Sciatic nerve (tissue), 2 donors: Measurements from ENCODE around the gene IMMP2L. TPM values are rescaled to one million over a fixed set of nuclear protein-coding genes. Genes with fewer than 3 reads are reported as not detected.
A peak's percentile ranks its signal among the peaks of the same experiment; 100 is the strongest.
"Not testable (repeated sequence)": the region's sequence is repeated elsewhere in the genome, so short reads cannot be mapped to it uniquely, and the experiment has no call there.

Source experiments
- ATAC-seq: fragments of 200-7000 bp; cut with Tn5 transposase; one replicate; pipeline ENCODE4 v1.9.1; 2020; ENCODE audit warnings: mild to moderate bottlenecking, moderate library complexity
- DNase-seq: peaks from one replicate; pipeline ENCODE4 v3.0.0-alpha.2; 2020; ENCODE audit warnings: low spot score
- intact Hi-C: fragments of 100-400 bp; cut with DNase I; formaldehyde crosslinking; loops from one replicate; pipeline ENCODE4 v1.14.2; 2022
- total RNA-seq: library from RNA; stranded (reverse); fragmentation: NEBNext Ultra II Directional; extraction: Animal tissue kit (Norgen Biotek cat#: 25700); gene quantifications from one replicate; pipeline ENCODE4 v1.2.1, GENCODE V29; 2021
- donor health status: DM: no; HTN: no; CAD: no.
- donor health status: DM: no; HTN: no; CAD: no.

Gene IMMP2L
- total RNA-seq, 1 donor from 2014 or later: 33.6 TPM

DNA sequence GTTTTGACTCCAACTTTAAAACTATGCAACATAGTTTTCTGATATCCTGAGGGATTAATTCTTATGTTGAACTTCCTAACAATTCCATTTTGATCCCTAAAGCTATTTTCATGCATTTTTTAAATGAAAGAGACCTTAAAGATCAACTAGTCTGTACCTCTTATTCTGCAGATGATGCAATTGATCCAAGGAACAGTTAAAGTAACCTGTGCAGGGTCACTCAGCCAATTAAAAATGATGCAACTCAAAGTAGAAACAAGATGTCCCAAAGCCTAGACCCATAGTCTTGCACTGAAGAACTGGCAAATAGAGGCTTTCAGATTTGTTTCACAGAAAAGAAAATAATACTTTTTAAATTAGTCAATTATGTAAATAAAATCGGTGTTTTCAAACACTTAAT lies 86.3 kb downstream of the IMMP2L start:
- DNase-seq: no peak
- intact Hi-C loops: no loop called here
- ATAC-seq: peak; percentile 60

GRCh38 chr7:111475419-111475748 lies 86.9 kb downstream of the IMMP2L start:
- DNase-seq: no peak
- ATAC-seq: no peak
- intact Hi-C loops: no loop called here

- ATAC-seq (no peak), DNase-seq (no peak)
- intact Hi-C loops: no loop called here
Measured at GRCh38 chr7:111474723-111475418, 87.4 kb downstream of the IMMP2L start.

DNA sequence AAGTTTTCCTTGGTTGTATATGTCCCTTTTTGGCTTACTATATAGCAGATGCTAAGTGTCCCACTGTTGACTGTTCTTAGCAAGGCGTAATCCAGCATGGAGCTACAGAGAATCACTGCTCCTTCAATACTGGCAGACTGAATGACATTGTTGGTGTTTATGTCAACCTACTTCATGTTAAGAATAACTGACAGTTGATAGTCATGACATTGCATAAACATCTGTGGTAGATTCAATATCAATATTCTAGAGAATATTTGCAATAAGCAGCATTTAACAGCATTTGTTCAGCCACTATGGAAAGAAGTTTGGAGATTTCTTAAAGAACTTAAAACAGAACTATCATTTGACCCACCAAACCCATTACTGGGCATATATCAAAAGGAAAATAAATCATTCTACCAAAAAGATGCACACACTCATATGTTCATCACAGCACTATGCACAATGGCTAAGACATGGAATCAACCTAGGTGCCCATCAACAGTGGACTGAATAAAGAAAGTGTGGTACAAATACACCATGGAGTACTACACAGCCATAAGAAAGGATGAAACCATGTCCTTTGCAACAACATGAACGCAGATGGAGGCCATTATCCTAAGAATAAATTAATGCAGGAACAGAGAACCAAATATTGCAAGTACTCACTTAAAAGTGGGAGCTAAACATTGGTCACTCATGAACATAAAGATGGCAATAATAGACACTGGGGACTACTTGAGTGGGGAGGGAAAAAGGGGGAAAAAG lies 88.7 kb downstream of the IMMP2L start:
- DNase-seq: no peak
- intact Hi-C loops: no loop called here
- ATAC-seq: no peak

GRCh38 chr7:111470998-111471397 lies 91.3 kb downstream of the IMMP2L start:
- DNase-seq (no peak), ATAC-seq (no peak)
- intact Hi-C loops: no loop called here

GRCh38 chr7:111469894-111470293 lies 92.4 kb downstream of the IMMP2L start:
- ATAC-seq, DNase-seq, intact Hi-C loops: not testable (repeated sequence)

GRCh38 chr7:111465774-111466173 lies 96.5 kb downstream of the IMMP2L start:
- DNase-seq, ATAC-seq, intact Hi-C loops: not testable (repeated sequence)

DNA sequence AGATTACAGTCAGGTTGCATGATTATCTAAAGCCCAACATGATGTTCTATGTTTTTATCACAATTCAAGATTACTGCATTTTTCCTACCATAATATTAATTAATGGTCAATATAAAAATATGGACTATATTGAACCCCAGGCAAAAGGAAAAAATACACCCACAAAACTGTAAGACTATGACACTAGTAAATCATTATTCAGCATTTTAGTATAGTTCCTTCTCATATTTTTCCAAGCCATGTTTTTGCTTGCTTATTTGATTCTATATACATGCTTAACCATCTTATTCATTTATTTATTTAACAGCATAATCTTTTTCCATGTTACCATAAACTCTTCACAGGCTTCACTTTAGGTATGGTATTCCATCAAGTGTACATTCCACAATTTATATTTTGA lies 101.6 kb downstream of the IMMP2L start:
- ATAC-seq: no peak
- intact Hi-C loops: no loop called here
- DNase-seq: no peak

DNA sequence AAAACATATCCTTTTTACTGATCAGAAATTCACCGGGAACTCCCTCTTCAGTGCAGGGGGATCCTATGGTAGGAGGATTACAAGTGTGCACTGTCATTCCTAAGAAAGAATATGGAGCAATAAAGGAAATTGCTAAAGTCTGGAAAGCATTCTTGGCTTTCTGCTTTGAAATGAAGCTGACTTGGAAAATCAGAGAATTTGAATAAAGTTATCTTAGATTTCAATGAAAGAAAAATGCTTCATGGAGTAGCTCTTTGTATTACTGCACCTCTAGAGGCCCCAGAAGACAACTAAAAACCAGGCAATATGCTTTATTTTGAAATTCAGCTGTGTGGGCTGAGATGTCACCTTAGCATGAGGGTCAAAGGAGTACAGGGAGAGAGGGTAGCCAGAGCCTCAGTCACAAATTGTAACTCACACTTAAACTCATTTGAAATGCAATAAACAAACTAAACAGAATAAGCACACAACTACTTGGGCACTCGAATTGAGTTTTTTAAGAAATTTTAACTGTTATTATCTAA lies 102.5 kb downstream of the IMMP2L start:
- ATAC-seq (no peak), DNase-seq (no peak)
- intact Hi-C loops: no loop called here

DNA sequence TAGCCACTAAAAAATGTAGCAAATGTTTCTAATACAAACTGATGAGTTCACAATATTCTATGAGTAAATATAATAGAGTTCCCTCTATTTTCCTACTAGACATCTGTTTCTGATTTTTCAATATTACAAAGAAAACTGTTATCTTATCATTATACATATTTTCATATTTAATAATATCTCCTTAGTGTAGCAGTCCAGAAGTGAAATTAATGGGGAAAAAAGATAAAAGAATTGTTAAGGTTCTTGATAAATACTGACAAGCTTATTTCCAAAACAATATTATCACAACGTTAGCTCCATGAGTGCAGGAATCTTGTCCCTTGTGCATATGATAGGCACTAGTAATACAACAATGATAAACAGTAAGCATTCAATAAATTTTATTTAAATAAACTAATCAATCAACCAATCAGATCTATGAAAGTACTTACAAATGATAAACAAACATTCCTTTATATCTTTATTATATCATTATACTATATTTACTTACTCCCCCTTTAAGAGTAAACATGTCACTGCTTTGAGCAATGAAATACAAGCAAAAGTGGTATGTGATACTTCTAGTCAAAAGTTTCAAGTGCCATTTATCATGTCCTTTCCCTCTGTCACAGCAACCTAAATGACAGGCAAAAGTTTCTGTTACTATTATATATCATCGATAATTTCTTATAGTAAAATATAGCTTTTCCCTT lies 103.1 kb downstream of the IMMP2L start:
- intact Hi-C loops: no loop called here
- no peak for DNase-seq

GRCh38 chr7:111450705-111451104 lies 111.6 kb downstream of the IMMP2L start:
- ATAC-seq, DNase-seq, intact Hi-C loops: not testable (repeated sequence)

More for the DNA sequence above, 103.1 kb downstream of the IMMP2L start:
- no peak for ATAC-seq

- ATAC-seq, intact Hi-C loops: not testable (repeated sequence)
Measured at GRCh38 chr7:111447502-111447901, 114.8 kb downstream of the IMMP2L start.

DNA sequence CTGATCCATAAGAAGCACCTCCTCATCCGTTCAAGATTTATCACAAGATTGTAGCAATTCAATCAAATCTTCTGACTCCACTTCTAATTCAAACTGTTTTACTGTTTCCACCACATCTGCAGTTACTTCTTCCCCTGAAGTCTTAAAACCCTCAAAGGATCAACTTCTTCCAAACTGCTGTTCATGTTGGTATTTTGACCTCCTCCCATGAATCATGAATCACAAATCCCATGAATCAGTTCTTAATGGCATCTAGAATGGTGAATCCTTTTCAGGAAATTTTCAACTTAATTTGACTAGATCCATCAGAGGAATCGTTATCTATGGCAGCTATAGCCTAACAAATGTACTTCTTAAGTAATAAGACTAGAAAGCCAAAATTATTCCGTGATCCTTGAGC lies 122.3 kb downstream of the IMMP2L start:
- intact Hi-C loops: no loop called here
- DNase-seq (no peak), ATAC-seq (no peak)

More at GRCh38 chr7:111447502-111447901, 114.8 kb downstream of the IMMP2L start:
- not testable (repeated sequence) for DNase-seq

- DNase-seq (no peak), ATAC-seq (no peak)
- intact Hi-C loops: no loop called here
Measured at GRCh38 chr7:111438369-111439289, 123.7 kb downstream of the IMMP2L start.

DNA sequence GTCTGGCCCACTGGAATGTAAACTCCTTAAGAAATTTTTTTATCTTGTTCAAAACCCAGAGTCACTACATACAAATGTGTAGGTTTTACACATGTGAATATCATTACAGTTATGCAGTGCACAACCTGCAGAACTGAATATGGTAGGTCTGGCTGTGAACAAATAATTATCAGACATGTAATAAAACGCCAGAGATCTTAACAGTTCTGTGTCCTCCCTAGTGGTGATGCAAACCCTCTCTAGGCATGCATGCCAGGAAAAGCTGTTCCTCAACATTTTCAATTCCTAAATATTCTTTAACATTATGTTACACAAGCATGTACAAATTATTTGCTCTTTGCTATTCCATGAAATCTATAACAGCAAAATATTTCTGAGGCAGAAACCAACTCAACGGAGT lies 124.6 kb downstream of the IMMP2L start:
- DNase-seq (no peak), ATAC-seq (no peak)
- intact Hi-C loops: no loop called here

GRCh38 chr7:111436608-111437007 lies 125.7 kb downstream of the IMMP2L start:
- no peak for ATAC-seq
- DNase-seq: no peak
- intact Hi-C loops: no loop called here

DNA sequence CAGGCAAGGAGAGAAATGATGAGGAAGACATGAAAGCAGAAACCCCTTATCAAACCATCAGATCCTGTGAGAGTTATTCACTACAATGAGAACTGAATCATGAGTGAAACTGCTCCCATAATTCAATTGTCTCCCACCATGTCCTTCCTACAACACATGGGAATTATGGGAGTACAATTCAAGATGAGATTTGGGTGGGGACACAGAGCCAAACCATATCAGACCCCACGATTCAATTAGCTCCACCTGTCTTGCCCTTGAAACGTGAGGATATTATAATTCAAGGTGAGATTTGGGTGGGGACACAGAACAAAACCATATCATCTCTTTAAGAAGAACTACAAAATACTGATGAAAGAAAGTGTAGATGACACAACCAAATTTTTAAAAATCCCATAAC lies 128.9 kb downstream of the IMMP2L start:
- DNase-seq: no peak
- no peak for ATAC-seq
- intact Hi-C loops: no loop called here

GRCh38 chr7:111429781-111430180 lies 132.5 kb downstream of the IMMP2L start:
- DNase-seq: no peak
- no peak for ATAC-seq
- intact Hi-C loops: no loop called here

DNA sequence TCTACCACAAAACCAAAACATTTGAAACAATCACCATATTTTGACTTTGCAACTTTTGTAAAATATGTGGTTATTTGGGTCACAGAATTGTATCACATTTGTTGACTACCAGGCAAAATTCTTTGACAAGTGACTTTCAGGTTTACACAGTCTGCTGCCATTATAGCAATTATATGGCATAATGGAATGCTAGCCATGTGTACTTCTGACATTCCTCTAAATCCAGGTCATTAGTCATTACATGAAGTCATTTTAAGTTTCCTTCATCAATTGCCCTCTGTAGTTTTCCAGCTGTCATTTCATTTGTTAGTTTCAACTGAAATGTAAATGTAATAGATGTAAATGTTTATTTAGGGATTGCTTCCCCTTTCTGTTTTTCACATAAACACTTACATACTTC lies 137.5 kb downstream of the IMMP2L start:
- intact Hi-C loops: no loop called here
- ATAC-seq: no peak
- DNase-seq: no peak
